NB4 (cell line): ENCODE measurements around the gene AQP10.

Source experiments
- POLR2A ChIP-seq: IDR thresholded peaks from 2 replicates; pipeline ENCODE4 v1.6.1; 2011; ENCODE audit warnings: mild to moderate bottlenecking; ENCODE audit not compliant: insufficient read length; ENCODE audit errors: extremely low read depth
- TF ChIP-seq, protein P1 (sequence below): IDR thresholded peaks from one replicate; pipeline ENCODE4 v1.5.1; 2012; ENCODE audit warnings: low read depth, low read length

GRCh38 chr1:154304664-154305337, 16.1 kb upstream of the AQP10 start:
- no peak for TF ChIP-seq POLR2A
- TF ChIP-seq, protein P1, sequence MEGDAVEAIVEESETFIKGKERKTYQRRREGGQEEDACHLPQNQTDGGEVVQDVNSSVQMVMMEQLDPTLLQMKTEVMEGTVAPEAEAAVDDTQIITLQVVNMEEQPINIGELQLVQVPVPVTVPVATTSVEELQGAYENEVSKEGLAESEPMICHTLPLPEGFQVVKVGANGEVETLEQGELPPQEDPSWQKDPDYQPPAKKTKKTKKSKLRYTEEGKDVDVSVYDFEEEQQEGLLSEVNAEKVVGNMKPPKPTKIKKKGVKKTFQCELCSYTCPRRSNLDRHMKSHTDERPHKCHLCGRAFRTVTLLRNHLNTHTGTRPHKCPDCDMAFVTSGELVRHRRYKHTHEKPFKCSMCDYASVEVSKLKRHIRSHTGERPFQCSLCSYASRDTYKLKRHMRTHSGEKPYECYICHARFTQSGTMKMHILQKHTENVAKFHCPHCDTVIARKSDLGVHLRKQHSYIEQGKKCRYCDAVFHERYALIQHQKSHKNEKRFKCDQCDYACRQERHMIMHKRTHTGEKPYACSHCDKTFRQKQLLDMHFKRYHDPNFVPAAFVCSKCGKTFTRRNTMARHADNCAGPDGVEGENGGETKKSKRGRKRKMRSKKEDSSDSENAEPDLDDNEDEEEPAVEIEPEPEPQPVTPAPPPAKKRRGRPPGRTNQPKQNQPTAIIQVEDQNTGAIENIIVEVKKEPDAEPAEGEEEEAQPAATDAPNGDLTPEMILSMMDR: no peak
